ENCODE measurements around the gene DGUOK. TPM values are rescaled to one million over a fixed set of nuclear protein-coding genes. Genes with fewer than 3 reads are reported as not detected.

Gene DGUOK
- polyA plus RNA-seq, 1 donor (not counting 4 experiments of a cell fraction or from before 2014, with no cell fraction given), result 102 TPM

DNA sequence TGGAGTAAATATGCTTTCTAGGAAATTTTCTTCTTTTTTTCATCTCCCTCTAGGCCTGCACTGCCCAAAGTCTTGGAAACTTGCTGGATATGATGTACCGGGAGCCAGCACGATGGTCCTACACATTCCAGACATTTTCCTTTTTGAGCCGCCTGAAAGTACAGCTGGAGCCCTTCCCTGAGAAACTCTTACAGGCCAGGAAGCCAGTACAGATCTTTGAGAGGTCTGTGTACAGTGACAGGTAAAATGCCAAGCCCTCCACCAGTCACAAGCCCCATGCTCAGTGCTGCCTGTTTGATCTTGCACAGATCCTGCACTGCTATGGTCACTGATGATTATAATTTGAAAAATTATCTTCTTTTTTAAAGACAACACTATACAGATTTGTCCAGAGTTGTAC, 20.0 kb downstream of the DGUOK start:
- H3K4me1 ChIP-seq (ENCODE audit: control insufficient read depth, extremely low read depth, insufficient read depth, low read length), result peaks cover under 1% of the 10 kb centered on the region

DNA sequence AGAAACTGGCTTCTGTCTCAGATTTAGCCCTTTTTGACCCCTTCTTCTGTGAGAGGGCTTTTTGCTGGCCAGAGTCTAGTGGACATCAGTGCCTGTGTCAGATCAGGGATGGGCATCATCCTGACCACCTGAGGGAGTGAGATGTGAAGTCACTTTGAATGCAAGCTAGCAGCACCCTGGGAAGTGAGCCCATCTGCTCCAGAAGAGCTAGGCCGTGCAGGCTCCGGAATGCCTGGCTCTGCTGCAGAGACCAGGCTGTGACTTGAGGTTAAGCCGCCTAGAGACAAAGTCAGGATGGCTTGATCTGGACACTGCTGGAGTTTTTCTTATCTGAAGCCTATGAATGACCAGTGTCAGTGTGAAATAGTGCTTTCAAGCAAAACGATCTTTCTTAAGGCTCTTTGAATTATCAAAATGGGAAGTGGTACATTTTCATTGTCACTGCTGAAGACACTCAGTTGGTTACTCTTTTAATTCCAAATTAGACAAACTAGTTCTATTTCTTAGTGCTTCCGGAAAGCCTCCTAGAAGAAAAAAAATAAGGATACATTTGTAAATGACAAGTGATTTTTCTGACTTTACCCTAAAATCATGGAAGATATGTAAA, 20.8 kb downstream of the DGUOK start:
- Histone ChIP-seq H3K4me1 (ENCODE audit: control insufficient read depth, extremely low read depth, insufficient read depth, low read length) (peaks cover 9% of the 10 kb centered on the region), H3K27ac (ENCODE audit: control insufficient read depth, insufficient read depth, low read length) (no peak overlapping the region), H3K9me1 (ENCODE audit: control insufficient read depth, extremely low read depth, insufficient read depth, low read length) (no peaks in the 10 kb centered on the region), H2AFZ (ENCODE audit: control insufficient read depth, low read length) (no peak overlapping the region), H3K9me3 (ENCODE audit: control insufficient read depth, low read depth, low read length) (no peaks in the 10 kb centered on the region), H3K36me3 (ENCODE audit: control insufficient read depth in 2 of 2, extremely low read depth in 1 of 2, insufficient read depth in 2 of 2, low read length in 2 of 2) (peaks cover 22 to 46% of the 10 kb centered on the region in 2 experiments), H4K20me1 (ENCODE audit: control insufficient read depth, extremely low read depth, insufficient read depth, low read length) (peaks cover 4% of the 10 kb centered on the region), H3K4me3 (ENCODE audit: control insufficient read depth in 2 of 3, extremely low read depth in 1 of 3, insufficient read depth in 2 of 3, low read depth in 1 of 3, low read length in 3 of 3) (no peak overlapping the region), H3K79me2 (ENCODE audit: control insufficient read depth, insufficient read depth, low read length) (peaks cover 46% of the 10 kb centered on the region), H3K4me2 (ENCODE audit: control insufficient read depth, extremely low read depth, insufficient read depth, low read depth, low read length) (no peak overlapping the region), H3K27me3 (ENCODE audit: control insufficient read depth, extremely low read depth, insufficient read depth, low read length) (no peaks in the 10 kb centered on the region), H3K9ac (ENCODE audit: control insufficient read depth, extremely low read depth, insufficient read depth, low read length) (no peak overlapping the region)
- FAIRE-seq, result no peak
- dilution Hi-C loops (cut with MboI; ENCODE audit: extremely low pct_ligation_motif_present, low sequenced_read_pairs), result no loop called here
- TF ChIP-seq, protein P1, sequence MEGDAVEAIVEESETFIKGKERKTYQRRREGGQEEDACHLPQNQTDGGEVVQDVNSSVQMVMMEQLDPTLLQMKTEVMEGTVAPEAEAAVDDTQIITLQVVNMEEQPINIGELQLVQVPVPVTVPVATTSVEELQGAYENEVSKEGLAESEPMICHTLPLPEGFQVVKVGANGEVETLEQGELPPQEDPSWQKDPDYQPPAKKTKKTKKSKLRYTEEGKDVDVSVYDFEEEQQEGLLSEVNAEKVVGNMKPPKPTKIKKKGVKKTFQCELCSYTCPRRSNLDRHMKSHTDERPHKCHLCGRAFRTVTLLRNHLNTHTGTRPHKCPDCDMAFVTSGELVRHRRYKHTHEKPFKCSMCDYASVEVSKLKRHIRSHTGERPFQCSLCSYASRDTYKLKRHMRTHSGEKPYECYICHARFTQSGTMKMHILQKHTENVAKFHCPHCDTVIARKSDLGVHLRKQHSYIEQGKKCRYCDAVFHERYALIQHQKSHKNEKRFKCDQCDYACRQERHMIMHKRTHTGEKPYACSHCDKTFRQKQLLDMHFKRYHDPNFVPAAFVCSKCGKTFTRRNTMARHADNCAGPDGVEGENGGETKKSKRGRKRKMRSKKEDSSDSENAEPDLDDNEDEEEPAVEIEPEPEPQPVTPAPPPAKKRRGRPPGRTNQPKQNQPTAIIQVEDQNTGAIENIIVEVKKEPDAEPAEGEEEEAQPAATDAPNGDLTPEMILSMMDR (optimal IDR thresholded peaks at IDR 0.05 in 1 of 3, IDR thresholded peaks at IDR 0.05 in 1 of 3, conservative IDR thresholded peaks at IDR 0.05 in 1 of 3; ENCODE audit: extremely low read depth in 1 of 3, insufficient read depth in 2 of 3, low read length in 3 of 3), result no peak
- no peak for TF ChIP-seq EZH2 (IDR thresholded peaks at IDR 0.05; ENCODE audit: low read length)
- DNase-seq (ENCODE audit: low read depth, low spot score), result no peak

More for the DNA sequence above, 20.0 kb downstream of the DGUOK start:
- Histone ChIP-seq H3K36me3 (ENCODE audit: control insufficient read depth in 2 of 2, extremely low read depth in 1 of 2, insufficient read depth in 2 of 2, low read length in 2 of 2) (peaks cover 21 to 38% of the 10 kb centered on the region in 2 experiments), H3K4me2 (ENCODE audit: control insufficient read depth, extremely low read depth, insufficient read depth, low read depth, low read length) (no peak overlapping the region), H3K79me2 (ENCODE audit: control insufficient read depth, insufficient read depth, low read length) (peaks cover 47% of the 10 kb centered on the region), H3K27me3 (ENCODE audit: control insufficient read depth, extremely low read depth, insufficient read depth, low read length) (no peaks in the 10 kb centered on the region), H3K9me1 (ENCODE audit: control insufficient read depth, extremely low read depth, insufficient read depth, low read length) (no peaks in the 10 kb centered on the region), H4K20me1 (ENCODE audit: control insufficient read depth, extremely low read depth, insufficient read depth, low read length) (no peaks in the 10 kb centered on the region), H3K27ac (ENCODE audit: control insufficient read depth, insufficient read depth, low read length) (no peak overlapping the region), H2AFZ (ENCODE audit: control insufficient read depth, low read length) (no peak overlapping the region), H3K4me3 (ENCODE audit: control insufficient read depth in 2 of 3, extremely low read depth in 1 of 3, insufficient read depth in 2 of 3, low read depth in 1 of 3, low read length in 3 of 3) (no peak overlapping the region), H3K9me3 (ENCODE audit: control insufficient read depth, low read depth, low read length) (no peaks in the 10 kb centered on the region), H3K9ac (ENCODE audit: control insufficient read depth, extremely low read depth, insufficient read depth, low read length) (no peak overlapping the region)
- dilution Hi-C loops (cut with MboI; ENCODE audit: extremely low pct_ligation_motif_present, low sequenced_read_pairs), result no loop called here
- FAIRE-seq (no peak), DNase-seq (ENCODE audit: low read depth, low spot score) (no peak)
- TF ChIP-seq, protein P1 (optimal IDR thresholded peaks at IDR 0.05 in 1 of 3, IDR thresholded peaks at IDR 0.05 in 1 of 3, conservative IDR thresholded peaks at IDR 0.05 in 1 of 3; ENCODE audit: extremely low read depth in 1 of 3, insufficient read depth in 2 of 3, low read length in 3 of 3), result no peak
- TF ChIP-seq EZH2 (IDR thresholded peaks at IDR 0.05; ENCODE audit: low read length), result no peak
